HepG2 (cell line): ENCODE data around the gene WDR70. TPM values are rescaled to one million over a fixed set of nuclear protein-coding genes. Genes with fewer than 3 reads are reported as not detected.

Experiments used
- ATAC-seq: fragments of 200-7000 bp; cut with Tn5 transposase; 3 replicates; pipeline ENCODE4 v1.9.1; 2020; ENCODE audit warnings: mild to moderate bottlenecking, moderate library complexity
- BruUV-seq: library from RNA; stranded (reverse); fragments of 400-500 nt; replicated peaks from 2 replicates; lab custom pipeline; 2021; lab: Mats Ljungman, UMichigan
- CTCF ChIA-PET: fragments of 300-600 bp; formaldehyde crosslinking; extraction: SDS; loops from one replicate; lab custom pipeline; 2021; ENCODE audit warnings: low total read pairs, inconsistent platforms, low intra/inter-chr PET ratio; lab: Yijun Ruan, JAX
- POLR2A ChIA-PET: fragments of 350-600 bp; sonication (Branson Sonifier 250); formaldehyde crosslinking; loops from one replicate; lab custom pipeline; 2020; ENCODE audit warnings: antibody characterized with exemption, inconsistent platforms; lab: Yijun Ruan, JAX
- DNase-seq: peaks from one replicate; pipeline ENCODE4 v3.0.0-alpha.2; 2015; ENCODE audit warnings: low spot score
- FAIRE-seq: peaks from 3 replicates; lab custom pipeline; 2011; peaks lifted over from hg19 to GRCh38; lab: Jason Lieb, UNC
- H2AFZ ChIP-seq: one replicate; pipeline ENCODE4 v1.6.1; 2011; ENCODE audit warnings: low read length, inconsistent platforms
- H3K27ac ChIP-seq: fragments of 300-600 bp; 3 replicates; pipeline ENCODE4 v1.8.0; 2011; ENCODE audit warnings: mixed run types, mild to moderate bottlenecking, mixed read lengths, low read length, inconsistent platforms; ENCODE audit not compliant: insufficient read depth; ENCODE audit errors: extremely low read length
- H3K27me3 ChIP-seq, 2 experiments: fragments of 200-600 bp in 1 of 2; 2 replicates in 1 of 2; 3 replicates in 1 of 2; pipeline versions ENCODE4 v1.6.0 to v1.8.0; 2011; ENCODE audit warnings: low read length in 2 of 2, mild to moderate bottlenecking in 2 of 2, moderate library complexity in 2 of 2, inconsistent platforms in 1 of 2; ENCODE audit not compliant: insufficient read depth in 2 of 2, control insufficient read depth in 1 of 2
- H3K36me3 ChIP-seq, 2 experiments: fragments of 200-600 bp in 1 of 2; replicated peaks in 1 of 2; 2 replicates in 1 of 2; 3 replicates in 1 of 2; pipeline versions ENCODE4 v1.5.1 to v1.8.0; 2011; ENCODE audit warnings: low read length in 2 of 2, inconsistent platforms in 1 of 2; ENCODE audit not compliant: insufficient read depth in 2 of 2, control insufficient read depth in 1 of 2
- H3K4me1 ChIP-seq: 2 replicates; pipeline ENCODE4 v1.5.1; 2012; ENCODE audit warnings: low read length, inconsistent platforms; ENCODE audit not compliant: insufficient read depth
- H3K4me2 ChIP-seq: 2 replicates; pipeline ENCODE4 v1.6.0; 2011; ENCODE audit warnings: low read depth, low read length, inconsistent platforms
- H3K4me3 ChIP-seq, 3 experiments: fragments of 200-600 bp in 1 of 3; sonication (generic), shearing (Covaris generic) in 1 of 3; replicated peaks in 1 of 3; 2 replicates each; pipeline ENCODE4 v1.5.1; 2011 to 2016; ENCODE audit warnings: low read length in 3 of 3, inconsistent platforms in 2 of 3, low read depth in 2 of 3, mild to moderate bottlenecking in 2 of 3, control low read depth in 1 of 3, mixed read lengths in 1 of 3; ENCODE audit not compliant: insufficient read depth in 1 of 3
- H3K79me2 ChIP-seq: one replicate; pipeline ENCODE4 v1.6.1; 2011; ENCODE audit warnings: low read length, inconsistent platforms; ENCODE audit not compliant: insufficient read depth
- H3K9ac ChIP-seq: 2 replicates; pipeline ENCODE4 v1.6.0; 2011; ENCODE audit warnings: mild to moderate bottlenecking, low read depth, low read length, inconsistent platforms; ENCODE audit not compliant: insufficient read depth
- H3K9me3 ChIP-seq: 2 replicates; pipeline ENCODE4 v1.5.1; 2012; ENCODE audit warnings: mild to moderate bottlenecking, low read length
- H4K20me1 ChIP-seq: 2 replicates; pipeline ENCODE4 v1.6.0; 2011; ENCODE audit warnings: inconsistent platforms, mild to moderate bottlenecking, low read length, moderate library complexity; ENCODE audit not compliant: insufficient read depth
- AKAP8 ChIP-seq: sonication (generic); formaldehyde crosslinking; IDR thresholded peaks from 2 replicates; pipeline ENCODE4 v1.5.1; 2020; ENCODE audit warnings: mild to moderate bottlenecking, missing genetic modification reagents
- CSRNP1 ChIP-seq: sonication (generic); formaldehyde crosslinking; IDR thresholded peaks from 2 replicates; pipeline ENCODE4 v1.8.1; 2023; ENCODE audit warnings: mild to moderate bottlenecking, missing genetic modification reagents
- EP300 ChIP-seq, 3 experiments: sonication (generic) in 1 of 3; formaldehyde crosslinking in 1 of 3; IDR thresholded peaks; 2 replicates each; pipeline versions ENCODE4 v1.5.1 to v1.6.1; 2011 to 2020; ENCODE audit warnings: low read depth in 2 of 3, low read length in 2 of 3, borderline replicate concordance in 1 of 3, improper control_type of control experiment in 1 of 3, mild to moderate bottlenecking in 1 of 3, missing genetic modification reagents in 1 of 3, moderate library complexity in 1 of 3
- FLYWCH1 ChIP-seq: sonication (generic); formaldehyde crosslinking; IDR thresholded peaks from 2 replicates; pipeline ENCODE4 v1.8.1; 2023; ENCODE audit warnings: mild to moderate bottlenecking, missing genetic modification reagents
- HOXA3 ChIP-seq: sonication (generic); formaldehyde crosslinking; IDR thresholded peaks from 2 replicates; pipeline ENCODE4 v1.5.0; 2020; ENCODE audit warnings: missing genetic modification reagents
- MAF1 ChIP-seq: sonication (generic); formaldehyde crosslinking; IDR thresholded peaks from 2 replicates; pipeline ENCODE4 v1.5.0; 2020; ENCODE audit warnings: missing genetic modification reagents, borderline replicate concordance
- MED8 ChIP-seq: sonication (generic); formaldehyde crosslinking; IDR thresholded peaks from 2 replicates; pipeline ENCODE4 v1.8.1; 2023; ENCODE audit warnings: mild to moderate bottlenecking, missing genetic modification reagents; ENCODE audit not compliant: insufficient replicate concordance
- NR1H2 ChIP-seq: sonication (generic); formaldehyde crosslinking; IDR thresholded peaks from 2 replicates; pipeline ENCODE4 v1.8.1; 2022; ENCODE audit warnings: low read depth, missing genetic modification reagents, borderline replicate concordance
- STAT5B ChIP-seq: sonication (generic); formaldehyde crosslinking; IDR thresholded peaks from 2 replicates; pipeline ENCODE4 v1.4.0; 2020; ENCODE audit warnings: missing genetic modification reagents
- TARDBP ChIP-seq: sonication (generic); formaldehyde crosslinking; IDR thresholded peaks from 2 replicates; pipeline ENCODE4 v1.8.0; 2022; ENCODE audit warnings: mild to moderate bottlenecking, missing genetic modification reagents
- TFDP1 ChIP-seq: IDR thresholded peaks from 2 replicates; pipeline ENCODE4 v1.6.1; 2016; ENCODE audit warnings: missing compliant biosample characterization, missing genetic modification reagents, borderline replicate concordance
- TGIF2 ChIP-seq: IDR thresholded peaks from 2 replicates; pipeline ENCODE4 v1.6.1; 2016; ENCODE audit warnings: control low read depth, missing compliant biosample characterization
- ZNF333 ChIP-seq: sonication (generic); formaldehyde crosslinking; IDR thresholded peaks from 2 replicates; pipeline ENCODE4 v1.4.0; 2020; ENCODE audit warnings: mild to moderate bottlenecking, missing genetic modification reagents, borderline replicate concordance
- ZNF33B ChIP-seq: sonication (generic); formaldehyde crosslinking; IDR thresholded peaks from 2 replicates; pipeline ENCODE4 v1.5.1; 2020; ENCODE audit warnings: mild to moderate bottlenecking, missing genetic modification reagents
- ZNF512B ChIP-seq: sonication (generic); formaldehyde crosslinking; IDR thresholded peaks from 2 replicates; pipeline ENCODE4 v1.5.1; 2020; ENCODE audit warnings: missing genetic modification reagents, mild to moderate bottlenecking, borderline replicate concordance
- in situ Hi-C: cut with HindIII; loops from 2 replicates; pipeline ENCODE4 v1.10.0; 2017; ENCODE audit warnings: low pct_unique_long_range_greater_than_20kb; ENCODE audit not compliant: extremely low pct_ligation_motif_present
- intact Hi-C: fragments of 100-400 bp; cut with micrococcal nuclease; formaldehyde crosslinking; loops from one replicate; pipeline ENCODE4 v1.10.0; 2022; ENCODE audit not compliant: unreplicated experiment
- polyA plus RNA-seq, 8 experiments: library from polyadenylated mRNA; depleted of rRNA in 3 of 8; stranded (reverse) in 7 of 8; unstranded in 1 of 8; fragments of >200 nt; fragmentation: Illumina TruSeq in 4 of 8; extraction: Trizol in 4 of 8; gene quantifications; 2 replicates each; pipeline versions ENCODE4 v1.2.1 to v1.2.3, GENCODE V29; 2011 to 2016; ENCODE audit warnings: low read depth in 4 of 8, missing spikeins in 1 of 8, mixed read lengths in 1 of 8; ENCODE audit not compliant: insufficient read depth in 1 of 8
- total RNA-seq, 5 experiments: library from RNA; depleted of rRNA; stranded (reverse); fragments of >200 nt; fragmentation: Illumina TruSeq; extraction: Trizol; gene quantifications; 2 replicates each; pipeline ENCODE4 v1.2.3, GENCODE V29; 2016; ENCODE audit warnings: low read depth in 1 of 5
- TF ChIP-seq, protein P1 (sequence below): sonication (generic); formaldehyde crosslinking; IDR thresholded peaks from 2 replicates; pipeline ENCODE4 v1.8.1; 2023; ENCODE audit warnings: missing genetic modification reagents, inconsistent platforms, borderline replicate concordance

WDR70 gene
- total and polyA plus RNA-seq, 2 of the 13 experiments (the other 11 are each of a cell fraction or from before 2014, with no cell fraction given) = 14.6 to 30.6 TPM

DNA sequence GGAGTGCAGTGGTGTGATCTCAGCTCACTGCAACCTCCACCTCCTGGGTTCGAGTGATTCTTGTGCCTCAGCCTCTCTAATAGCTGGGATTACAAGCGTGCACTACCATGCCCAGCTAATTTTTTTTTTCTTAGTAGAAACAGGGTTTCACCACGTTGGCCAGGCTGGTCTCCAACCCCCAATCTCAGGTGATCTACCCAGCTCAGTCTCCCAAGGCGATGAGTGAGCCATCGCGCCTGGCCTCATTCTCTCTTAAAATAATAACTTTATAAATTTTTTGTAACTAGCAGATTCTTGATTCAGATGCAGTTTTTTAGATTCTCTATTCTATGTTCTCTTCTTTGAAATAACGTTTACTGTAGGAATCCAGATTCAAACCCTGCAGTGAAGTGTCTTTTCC lies 333.6 kb downstream of the WDR70 start (continued):
- TF ChIP-seq MAF1 (CRISPR knock-in tag) (no peak), CSRNP1 (CRISPR knock-in tag) (no peak), EP300 (IDR thresholded peaks at IDR 0.05; ENCODE audit: low read depth in 2 of 2, low read length in 2 of 2) (no peak), EP300 (CRISPR knock-in tag; IDR thresholded peaks at IDR 0.05; ENCODE audit: borderline replicate concordance) (no peak), ZNF33B (CRISPR knock-in tag) (no peak), ZNF512B (no peak), ZNF333 (CRISPR knock-in tag) (no peak)

DNA sequence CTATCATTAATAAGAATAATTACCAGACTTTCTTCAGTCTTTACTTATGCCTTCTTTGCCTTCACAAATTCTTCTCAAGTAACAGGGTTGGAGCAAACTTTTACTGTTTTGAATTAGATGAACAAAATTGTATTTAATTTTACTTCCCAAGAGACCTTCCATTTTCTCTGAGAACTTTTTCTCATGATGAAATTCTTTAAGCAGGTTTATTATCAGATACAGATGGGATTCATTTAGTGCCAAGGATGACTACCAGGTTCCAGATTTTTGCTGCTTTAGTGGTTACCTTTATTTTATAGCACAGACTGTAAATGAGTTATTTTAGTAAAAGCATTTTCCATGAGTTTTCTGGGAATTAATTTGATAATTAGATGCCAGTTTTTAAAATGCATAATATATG lies 335.6 kb downstream of the WDR70 start:
- DNase-seq (no peak), FAIRE-seq (no peak), ATAC-seq (no peak)
- ChIA-PET CTCF (no interaction called here), POLR2A (no interaction called here)
- H3K27me3 ChIP-seq = no peaks in the 10 kb centered on the region
- no peaks in the 10 kb centered on the region for H3K36me3 ChIP-seq
- no peak overlapping the region for H3K4me2 ChIP-seq
- H3K4me3 ChIP-seq = no peak overlapping the region
- TF ChIP-seq TGIF2 (CRISPR knock-in tag) (no peak), NR1H2 (CRISPR knock-in tag) (no peak), HOXA3 (CRISPR knock-in tag) (no peak), STAT5B (no peak), TFDP1 (no peak), AKAP8 (CRISPR knock-in tag) (no peak), MED8 (CRISPR knock-in tag) (no peak), TARDBP (CRISPR knock-in tag) (no peak), FLYWCH1 (CRISPR knock-in tag) (no peak)
- TF ChIP-seq, protein P1, sequence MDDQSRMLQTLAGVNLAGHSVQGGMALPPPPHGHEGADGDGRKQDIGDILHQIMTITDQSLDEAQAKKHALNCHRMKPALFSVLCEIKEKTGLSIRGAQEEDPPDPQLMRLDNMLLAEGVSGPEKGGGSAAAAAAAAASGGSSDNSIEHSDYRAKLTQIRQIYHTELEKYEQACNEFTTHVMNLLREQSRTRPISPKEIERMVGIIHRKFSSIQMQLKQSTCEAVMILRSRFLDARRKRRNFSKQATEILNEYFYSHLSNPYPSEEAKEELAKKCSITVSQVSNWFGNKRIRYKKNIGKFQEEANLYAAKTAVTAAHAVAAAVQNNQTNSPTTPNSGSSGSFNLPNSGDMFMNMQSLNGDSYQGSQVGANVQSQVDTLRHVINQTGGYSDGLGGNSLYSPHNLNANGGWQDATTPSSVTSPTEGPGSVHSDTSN = no peak
- H3K79me2 ChIP-seq = no peaks in the 10 kb centered on the region
- BruUV-seq = no TSS peak
- peaks cover 41% of the 10 kb centered on the region for H3K4me1 ChIP-seq
- H3K9ac ChIP-seq = no peak overlapping the region
- H4K20me1 ChIP-seq = no peaks in the 10 kb centered on the region
- intact Hi-C loops (loop anchor here (5.0 kb wide), 2 partner anchors 52 to 302 kb away; no protein-coding TSS in a partner anchor), in situ Hi-C loops (no loop called here)
- H2AFZ ChIP-seq = no peak overlapping the region
- no peak overlapping the region for H3K27ac ChIP-seq
- no peaks in the 10 kb centered on the region for H3K9me3 ChIP-seq
